Heart left ventricle (tissue), 16 donors: Measurements from ENCODE around the gene GTF2F2. TPM values are rescaled to one million over a fixed set of nuclear protein-coding genes. Genes with fewer than 3 reads are reported as not detected.

Source experiments
- ATAC-seq, 4 donors: fragments of 200-7000 bp; cut with Tn5 transposase; one replicate each; pipeline ENCODE4 v1.9.1; 2020 to 2022; ENCODE audit warnings: moderate library complexity in 4 of 4, mild to moderate bottlenecking in 3 of 4, moderate number of reproducible peaks in 1 of 4
- DNase-seq, 5 donors: peaks; one replicate each; pipeline ENCODE4 v3.0.0-alpha.2; 2020
- H3K27ac ChIP-seq, 12 donors: fragments of 200-600 bp; sonication (generic) in 4 of 12; one replicate each; pipeline versions ENCODE4 v1.5.0 to v1.8.0; 2016 to 2022; ENCODE audit warnings: mild to moderate bottlenecking in 2 of 12
- H3K27me3 ChIP-seq, 9 donors: fragments of 200-600 bp; sonication (generic) in 2 of 9; one replicate each; pipeline versions ENCODE4 v1.5.1 to v1.8.0; 2016 to 2022; ENCODE audit warnings: mild to moderate bottlenecking in 3 of 9
- H3K36me3 ChIP-seq, 9 donors: fragments of 200-600 bp; sonication (generic) in 2 of 9; one replicate each; pipeline versions ENCODE4 v1.5.0 to v1.8.0; 2018 to 2022; ENCODE audit warnings: mild to moderate bottlenecking in 2 of 9
- H3K4me1 ChIP-seq, 12 donors: fragments of 200-600 bp; sonication (generic) in 4 of 12; one replicate each; pipeline versions ENCODE4 v1.5.0 to v1.8.0; 2016 to 2022; ENCODE audit warnings: mild to moderate bottlenecking in 3 of 12
- H3K4me3 ChIP-seq, 12 donors: fragments of 200-600 bp; sonication (generic) in 4 of 12; one replicate each; pipeline versions ENCODE4 v1.5.0 to v1.8.0; 2017 to 2022; ENCODE audit warnings: mild to moderate bottlenecking in 9 of 12, moderate library complexity in 4 of 12
- H3K9me3 ChIP-seq, 12 donors: fragments of 200-600 bp; sonication (generic) in 4 of 12; one replicate each; pipeline versions ENCODE4 v1.5.0 to v1.8.0; 2016 to 2022; ENCODE audit warnings: mild to moderate bottlenecking in 1 of 12
- POLR2A ChIP-seq, 2 donors: fragments of 450-650 bp; IDR thresholded peaks; one replicate each; pipeline ENCODE4 v1.6.1; 2017; ENCODE audit warnings: antibody characterized with exemption in 2 of 2, mild to moderate bottlenecking in 2 of 2, moderate library complexity in 2 of 2
- WGBS, 4 donors: extraction: QIAGEN DNeasy Blood & Tissue Kit in 2 of 4; methylation state at CpG; one replicate each; pipeline versions ENCODE4 v1.1.5 to v1.1.7; 2013 to 2018; 5-methylcytosine and 5-hydroxymethylcytosine counted together
- intact Hi-C, 10 donors: fragments of 100-400 bp; cut with DNase I; formaldehyde crosslinking; loops; one replicate each; pipeline versions ENCODE4 v1.11.1 to v1.14.2; 2022
- polyA plus RNA-seq, 2 donors: library from polyadenylated mRNA; stranded (reverse); fragments of 200-250 nt; gene quantifications; one replicate each; pipeline ENCODE4 v1.2.3, GENCODE V29; 2013
- total RNA-seq, 9 donors: library from RNA; depleted of rRNA in 2 of 9; stranded (reverse); fragments of >200 nt in 2 of 9; fragmentation: NEBNext Ultra II Directional in 3 of 9; extraction: Animal tissue kit (Norgen Biotek cat#: 25700) in 3 of 9; gene quantifications; one replicate each; pipeline versions ENCODE4 v1.1.0 to v1.2.4, GENCODE V29; 2016 to 2023
- TF ChIP-seq, protein P1 (sequence below), 12 donors: fragments of 200-600 bp; sonication (generic) in 4 of 12; IDR thresholded peaks; one replicate each; pipeline versions ENCODE4 v1.5.0 to v1.8.0; 2018 to 2022; ENCODE audit warnings: antibody characterized with exemption in 12 of 12, mild to moderate bottlenecking in 5 of 12
- donor health status: ischemic (EF 13 %, LVEDD 7.1; RV severe dilation, severe dysfunction).
- donor health status: healthy with polysubstance abuse.
- donor health status: DM: no; HTN: yes; CAD: no.
- donor health status: DM: no; HTN: no; CAD: no.
- donor health status: ischemic (EF 25% LVEDD 6.9; RV normal size, moderate dysfunction).
- donor health status: ischemic (EF 25% LVEDD 5.7; RV mildly dilated, moderate dysfunction).
- donor health status: healthy.
- donor health status: DM: yes; HTN: yes; CAD: no.
- donor health status: ischemic (EF 35%, LVEDD 5.7; RV mildly dilated, moderate dysfunction).
- donor health status: nonischemic (EF 11% LVEDD 7.7; RV severe dilation, severe dysfunction).
- donor health status: DM: yes; HTN: yes; CAD: no.
- donor health status: PGD.
- donor health status: ischemic (EF 29% LVEDD 5.4; RV normal size, mild dysfunction).
- donor health status: nonischemic (EF 23%, LVEDD 6.1; RV moderate dilation, normal function).

The GTF2F2 gene
- total and polyA plus RNA-seq, 11 donors, result 17.7 to 25.4 (median 21.6) TPM

GRCh38 chr13:45209229-45209628 lies 88.9 kb downstream of the GTF2F2 start:
- Histone ChIP-seq H3K27ac (no peak overlapping the region), H3K4me3 (no peak overlapping the region), H3K36me3 (peaks cover 0 to 17% (median 8%) of the 10 kb centered on the region in 9 donors), H3K9me3 (no peaks in the 10 kb centered on the region), H3K4me1 (peaks cover 0 to 33% (median 15%) of the 10 kb centered on the region in 12 donors), H3K27me3 (no peaks in the 10 kb centered on the region)
- no peak for TF ChIP-seq POLR2A (IDR thresholded peaks at IDR 0.05)
- TF ChIP-seq, protein P1, sequence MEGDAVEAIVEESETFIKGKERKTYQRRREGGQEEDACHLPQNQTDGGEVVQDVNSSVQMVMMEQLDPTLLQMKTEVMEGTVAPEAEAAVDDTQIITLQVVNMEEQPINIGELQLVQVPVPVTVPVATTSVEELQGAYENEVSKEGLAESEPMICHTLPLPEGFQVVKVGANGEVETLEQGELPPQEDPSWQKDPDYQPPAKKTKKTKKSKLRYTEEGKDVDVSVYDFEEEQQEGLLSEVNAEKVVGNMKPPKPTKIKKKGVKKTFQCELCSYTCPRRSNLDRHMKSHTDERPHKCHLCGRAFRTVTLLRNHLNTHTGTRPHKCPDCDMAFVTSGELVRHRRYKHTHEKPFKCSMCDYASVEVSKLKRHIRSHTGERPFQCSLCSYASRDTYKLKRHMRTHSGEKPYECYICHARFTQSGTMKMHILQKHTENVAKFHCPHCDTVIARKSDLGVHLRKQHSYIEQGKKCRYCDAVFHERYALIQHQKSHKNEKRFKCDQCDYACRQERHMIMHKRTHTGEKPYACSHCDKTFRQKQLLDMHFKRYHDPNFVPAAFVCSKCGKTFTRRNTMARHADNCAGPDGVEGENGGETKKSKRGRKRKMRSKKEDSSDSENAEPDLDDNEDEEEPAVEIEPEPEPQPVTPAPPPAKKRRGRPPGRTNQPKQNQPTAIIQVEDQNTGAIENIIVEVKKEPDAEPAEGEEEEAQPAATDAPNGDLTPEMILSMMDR (IDR thresholded peaks at IDR 0.05), result no peak
- ATAC-seq (no peak), DNase-seq (no peak)
- intact Hi-C loops, result no loop called here

DNA sequence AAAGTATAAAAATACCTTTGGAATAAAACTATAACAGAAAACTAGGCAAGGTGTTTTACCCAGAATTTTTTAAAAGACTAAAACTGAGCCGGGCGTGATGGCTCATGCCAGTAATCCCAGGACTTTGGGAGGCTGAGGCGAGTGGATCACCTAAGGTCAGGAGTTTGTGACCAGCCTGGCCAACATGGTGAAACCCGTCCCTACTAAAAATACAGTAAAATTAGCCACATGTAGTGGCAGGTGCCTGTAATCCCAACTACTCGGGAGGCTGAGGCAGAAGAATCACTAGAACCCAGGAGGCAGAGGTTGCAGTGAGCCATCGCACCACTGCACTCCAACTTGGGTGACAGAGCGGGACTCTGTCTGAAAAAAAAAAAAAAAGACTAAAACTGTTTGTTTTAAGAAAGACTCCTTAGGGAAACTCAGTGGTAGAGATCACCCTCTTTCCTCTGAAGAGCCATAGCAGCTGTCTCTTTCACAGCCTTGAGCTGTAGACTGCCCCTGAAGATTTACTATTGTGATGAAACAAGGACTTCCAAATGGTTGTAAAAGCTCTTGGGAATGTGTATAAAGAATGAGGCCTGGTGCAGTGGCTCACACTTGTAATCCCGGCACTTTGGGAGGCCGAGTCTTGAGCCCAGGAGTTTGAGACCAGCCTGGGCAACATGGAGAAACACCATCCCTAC lies 95.2 kb downstream of the GTF2F2 start:
- no peaks in the 10 kb centered on the region for H3K9me3 ChIP-seq
- H3K27me3 ChIP-seq, result no peaks in the 10 kb centered on the region
- H3K4me3 ChIP-seq, result no peak overlapping the region
- intact Hi-C loops, result no loop called here
- H3K27ac ChIP-seq, result no peak overlapping the region
- DNase-seq (no peak), ATAC-seq (no peak)
- TF ChIP-seq, protein P1 (IDR thresholded peaks at IDR 0.05), result no peak
- no peak for TF ChIP-seq POLR2A (IDR thresholded peaks at IDR 0.05)
- H3K4me1 ChIP-seq, result peaks cover 0 to 24% (median 10%) of the 10 kb centered on the region in 12 donors
- WGBS, 4 donors, result 82 to 90% (median 88%) methylated on average over 9 of the region's 9 CpGs
- H3K36me3 ChIP-seq, result no peaks in the 10 kb centered on the region

DNA sequence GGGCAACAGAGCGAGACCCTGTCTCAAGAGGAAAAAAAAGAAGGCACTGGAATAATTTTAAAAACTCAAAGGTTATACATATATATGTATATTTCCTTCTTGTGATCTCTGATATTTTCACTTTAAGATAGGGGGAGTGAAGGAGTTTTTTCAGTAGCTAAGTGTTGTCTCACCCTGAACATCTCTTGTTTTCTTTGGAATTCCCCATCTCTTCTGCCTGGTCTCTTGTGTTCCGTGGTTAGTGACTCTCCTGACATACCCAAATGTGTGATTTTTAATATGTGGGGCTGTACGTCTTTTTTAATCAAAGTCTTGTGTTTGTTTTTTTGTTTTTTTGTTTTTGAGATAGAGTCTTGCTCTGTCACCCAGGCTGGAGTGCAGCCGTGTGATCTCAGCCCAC lies 95.9 kb downstream of the GTF2F2 start:
- WGBS, 4 donors, result 90 to 97% (median 92%) methylated on average over 4 of the region's 4 CpGs
- H3K27me3 ChIP-seq, result no peaks in the 10 kb centered on the region
- ATAC-seq (no peak), DNase-seq (no peak)
- no peak overlapping the region for H3K4me3 ChIP-seq
- no peaks in the 10 kb centered on the region for H3K36me3 ChIP-seq
- no peaks in the 10 kb centered on the region for H3K9me3 ChIP-seq
- intact Hi-C loops, result no loop called here
- peaks cover 0 to 24% (median 10%) of the 10 kb centered on the region in 12 donors for H3K4me1 ChIP-seq
- H3K27ac ChIP-seq, result no peak overlapping the region
- TF ChIP-seq, protein P1 (IDR thresholded peaks at IDR 0.05), result no peak

DNA sequence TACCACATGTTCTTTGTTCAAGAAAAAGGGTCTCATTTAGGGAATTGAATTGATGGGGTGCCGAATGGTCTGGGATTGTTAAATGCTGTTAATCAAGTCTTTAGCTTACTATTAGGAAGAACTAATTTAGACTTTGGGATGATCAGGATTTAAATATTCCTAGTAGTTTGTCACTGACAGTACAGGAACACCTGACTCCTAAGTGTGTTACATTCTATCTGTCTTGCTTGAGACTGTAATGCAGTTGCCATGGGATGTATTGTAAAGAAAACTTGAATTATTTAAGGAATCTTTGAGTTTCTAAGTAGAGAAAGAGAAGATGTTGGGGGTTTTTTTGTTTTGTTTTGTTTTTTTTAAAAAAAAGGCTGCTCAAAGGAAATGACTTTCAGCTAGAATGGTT lies 98.4 kb downstream of the GTF2F2 start:
- DNase-seq, result no peak
- Histone ChIP-seq H3K4me1 (peaks cover 0 to 24% (median 10%) of the 10 kb centered on the region in 12 donors), H3K9me3 (no peaks in the 10 kb centered on the region), H3K27ac (peak overlapping the region in 1 of 12 donors; percentile 21), H3K36me3 (no peaks in the 10 kb centered on the region), H3K4me3 (no peak overlapping the region), H3K27me3 (no peaks in the 10 kb centered on the region)
- 94 to 100% (median 98%) methylated on average over 1 of the region's 1 CpG for WGBS, 4 donors
- intact Hi-C loops, result no loop called here
- ATAC-seq, result no peak
- TF ChIP-seq, protein P1 (IDR thresholded peaks at IDR 0.05), result no peak
